ENCODE results near the gene SFXN5. TPM values are rescaled to one million over a fixed set of nuclear protein-coding genes. Genes with fewer than 3 reads are reported as not detected.

SFXN5 gene
- total RNA-seq, 6 experiments from 2014 or later = 10.2 to 17.0 (median 14.7) TPM

DNA sequence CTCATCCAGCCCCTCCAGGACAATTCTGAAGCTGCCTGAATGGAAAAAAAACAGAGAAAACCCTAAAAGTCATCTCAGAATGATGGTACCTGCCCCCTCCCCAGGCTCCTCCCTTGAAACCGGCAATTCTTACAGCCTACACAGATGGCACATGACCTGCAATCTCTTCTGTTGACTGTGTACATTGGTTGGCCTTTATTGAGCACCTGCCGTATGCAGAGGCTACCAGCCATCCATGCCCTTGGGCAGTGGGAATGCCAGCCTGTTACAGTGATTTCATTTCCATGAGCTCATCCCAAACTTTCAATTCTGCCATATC, 97.1 kb downstream of the SFXN5 start:
- Mint-ChIP-seq H3K4me1 (ENCODE audit: low read depth) (no peaks in the 10 kb centered on the region), H3K27ac (no peak overlapping the region), H3K36me3 (ENCODE audit: low read depth) (no peaks in the 10 kb centered on the region), H3K27me3 (ENCODE audit: insufficient read depth) (no peaks in the 10 kb centered on the region; the same call in 1 of the 2 replicates), H3K9me3 (no peaks in the 10 kb centered on the region), H3K4me3 (no peak overlapping the region)
- TF ChIP-seq, protein P1, sequence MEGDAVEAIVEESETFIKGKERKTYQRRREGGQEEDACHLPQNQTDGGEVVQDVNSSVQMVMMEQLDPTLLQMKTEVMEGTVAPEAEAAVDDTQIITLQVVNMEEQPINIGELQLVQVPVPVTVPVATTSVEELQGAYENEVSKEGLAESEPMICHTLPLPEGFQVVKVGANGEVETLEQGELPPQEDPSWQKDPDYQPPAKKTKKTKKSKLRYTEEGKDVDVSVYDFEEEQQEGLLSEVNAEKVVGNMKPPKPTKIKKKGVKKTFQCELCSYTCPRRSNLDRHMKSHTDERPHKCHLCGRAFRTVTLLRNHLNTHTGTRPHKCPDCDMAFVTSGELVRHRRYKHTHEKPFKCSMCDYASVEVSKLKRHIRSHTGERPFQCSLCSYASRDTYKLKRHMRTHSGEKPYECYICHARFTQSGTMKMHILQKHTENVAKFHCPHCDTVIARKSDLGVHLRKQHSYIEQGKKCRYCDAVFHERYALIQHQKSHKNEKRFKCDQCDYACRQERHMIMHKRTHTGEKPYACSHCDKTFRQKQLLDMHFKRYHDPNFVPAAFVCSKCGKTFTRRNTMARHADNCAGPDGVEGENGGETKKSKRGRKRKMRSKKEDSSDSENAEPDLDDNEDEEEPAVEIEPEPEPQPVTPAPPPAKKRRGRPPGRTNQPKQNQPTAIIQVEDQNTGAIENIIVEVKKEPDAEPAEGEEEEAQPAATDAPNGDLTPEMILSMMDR (IDR thresholded peaks at IDR 0.05) = no peak
- DNase-seq = no peak

DNA sequence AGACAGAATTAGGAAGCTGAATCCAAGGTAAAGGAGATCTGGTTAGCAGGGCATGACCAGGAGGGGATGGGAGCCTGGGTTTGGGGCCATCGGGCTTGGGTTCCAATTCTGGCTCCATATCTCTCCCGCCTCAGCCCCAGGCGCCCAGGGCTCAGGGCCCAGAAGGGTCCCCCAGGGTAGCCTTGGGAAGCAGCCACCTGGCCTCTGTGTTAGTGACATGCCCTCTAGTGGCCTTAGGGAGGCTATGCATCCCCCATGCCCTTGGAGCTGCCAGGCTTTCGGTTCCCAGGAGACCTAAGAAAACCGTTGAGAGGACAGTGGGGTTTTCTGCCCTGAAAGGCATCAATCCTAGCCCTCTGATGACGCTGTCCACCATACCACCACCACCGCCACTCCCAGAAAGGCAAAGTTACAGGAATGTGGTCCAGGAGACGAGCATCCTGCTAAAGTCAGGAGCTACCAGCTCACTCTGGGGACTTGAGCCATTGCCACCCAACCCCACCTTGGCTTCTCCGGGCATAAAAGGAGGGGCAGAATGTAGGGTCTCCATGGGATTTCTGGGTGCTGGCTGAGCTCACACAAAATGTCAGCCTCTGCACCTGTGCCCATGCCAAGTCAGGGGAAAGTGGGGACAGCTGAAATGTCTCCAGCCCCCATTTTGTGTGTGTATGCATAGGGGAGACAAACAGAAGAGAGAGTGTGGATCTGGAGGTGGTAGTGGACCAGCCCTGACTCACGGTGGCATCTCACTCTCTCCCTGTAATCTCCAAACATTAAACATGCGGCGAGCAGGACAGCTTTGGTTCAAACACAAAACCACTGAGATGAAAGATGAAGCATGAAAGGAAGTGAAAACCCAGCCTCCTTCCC, 97.7 kb downstream of the SFXN5 start:
- H3K36me3 Mint-ChIP-seq (ENCODE audit: low read depth) = no peaks in the 10 kb centered on the region
- H3K4me1 Mint-ChIP-seq (ENCODE audit: low read depth) = no peaks in the 10 kb centered on the region
- DNase-seq = peak; percentile 22
- H3K4me3 Mint-ChIP-seq = no peak overlapping the region
- TF ChIP-seq, protein P1 (IDR thresholded peaks at IDR 0.05) = peak; percentile 87
- H3K9me3 Mint-ChIP-seq = no peaks in the 10 kb centered on the region
- H3K27me3 Mint-ChIP-seq (ENCODE audit: insufficient read depth) = no peaks in the 10 kb centered on the region; the same call in 1 of the 2 replicates
- H3K27ac Mint-ChIP-seq = no peak overlapping the region

DNA sequence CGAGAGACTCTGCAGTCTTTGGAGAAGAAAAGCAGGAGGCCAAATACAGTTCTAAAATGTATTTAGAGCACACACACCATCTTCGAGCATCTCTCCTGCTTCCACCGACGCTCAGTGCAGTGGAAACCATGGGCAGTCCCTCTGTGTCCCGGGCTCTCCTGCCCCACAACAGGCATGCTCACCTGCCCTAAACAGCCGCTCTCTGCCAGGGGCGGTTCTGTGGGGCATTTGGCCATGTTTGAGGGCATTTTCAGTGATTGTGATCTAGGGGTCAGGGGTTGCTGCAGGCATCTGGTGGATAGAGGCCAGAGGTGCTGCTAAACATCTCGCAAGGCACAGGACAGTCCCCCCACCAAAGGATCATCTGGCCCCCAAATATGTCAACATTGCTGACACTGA, 98.4 kb downstream of the SFXN5 start:
- H3K4me3 Mint-ChIP-seq = no peak overlapping the region
- no peaks in the 10 kb centered on the region for H3K9me3 Mint-ChIP-seq
- no peaks in the 10 kb centered on the region; the same call in 1 of the 2 replicates for H3K27me3 Mint-ChIP-seq (ENCODE audit: insufficient read depth)
- no peaks in the 10 kb centered on the region for H3K4me1 Mint-ChIP-seq (ENCODE audit: low read depth)
- no peak overlapping the region for H3K27ac Mint-ChIP-seq
- no peaks in the 10 kb centered on the region for H3K36me3 Mint-ChIP-seq (ENCODE audit: low read depth)
- TF ChIP-seq, protein P1 (IDR thresholded peaks at IDR 0.05) = no peak
- no peak for DNase-seq

DNA sequence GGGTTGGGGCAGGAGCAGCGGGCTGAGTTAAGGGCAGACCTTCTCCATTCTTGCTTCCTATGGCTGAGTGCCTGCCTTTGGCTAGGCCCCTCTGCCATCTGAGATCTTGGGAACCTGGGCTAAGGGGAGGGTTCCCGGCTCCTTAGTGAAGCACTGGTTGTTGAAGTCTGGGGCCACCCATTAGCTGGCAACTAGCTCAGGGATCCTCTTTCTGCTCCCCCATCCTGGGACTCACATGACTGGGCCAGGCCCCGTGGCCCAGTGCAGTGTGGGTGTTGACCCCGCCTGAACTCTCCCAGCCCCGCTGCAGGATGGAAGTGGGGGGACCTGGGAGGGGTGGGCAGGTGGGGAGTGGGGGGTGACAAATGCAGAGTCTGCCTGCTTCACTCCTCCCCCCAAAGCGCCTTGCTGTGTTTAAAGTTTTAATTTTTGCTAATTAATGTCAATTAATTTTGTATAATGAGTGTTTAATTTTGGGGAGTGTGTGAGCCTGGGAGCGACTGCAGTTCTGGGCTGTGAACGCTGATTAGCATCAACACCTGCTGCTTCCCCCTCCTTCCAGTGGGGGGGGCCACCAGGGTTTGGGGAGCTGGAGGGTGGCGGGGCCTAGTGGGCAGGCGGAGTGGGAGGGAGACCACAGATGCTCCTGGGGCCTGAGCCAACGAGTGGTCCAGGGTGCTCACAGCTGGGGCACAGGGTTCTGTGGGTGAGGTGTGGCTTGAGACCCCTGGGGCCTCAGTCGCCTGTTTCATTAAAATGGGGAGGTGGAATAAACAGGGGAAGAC, 99.0 kb downstream of the SFXN5 start:
- TF ChIP-seq, protein P1 (IDR thresholded peaks at IDR 0.05) = no peak
- no peaks in the 10 kb centered on the region; the same call in 1 of the 2 replicates for H3K27me3 Mint-ChIP-seq (ENCODE audit: insufficient read depth)
- H3K36me3 Mint-ChIP-seq (ENCODE audit: low read depth) = no peaks in the 10 kb centered on the region
- no peak overlapping the region for H3K4me3 Mint-ChIP-seq
- H3K4me1 Mint-ChIP-seq (ENCODE audit: low read depth) = no peaks in the 10 kb centered on the region
- H3K27ac Mint-ChIP-seq = no peak overlapping the region
- no peaks in the 10 kb centered on the region for H3K9me3 Mint-ChIP-seq
- no peak for DNase-seq

DNA sequence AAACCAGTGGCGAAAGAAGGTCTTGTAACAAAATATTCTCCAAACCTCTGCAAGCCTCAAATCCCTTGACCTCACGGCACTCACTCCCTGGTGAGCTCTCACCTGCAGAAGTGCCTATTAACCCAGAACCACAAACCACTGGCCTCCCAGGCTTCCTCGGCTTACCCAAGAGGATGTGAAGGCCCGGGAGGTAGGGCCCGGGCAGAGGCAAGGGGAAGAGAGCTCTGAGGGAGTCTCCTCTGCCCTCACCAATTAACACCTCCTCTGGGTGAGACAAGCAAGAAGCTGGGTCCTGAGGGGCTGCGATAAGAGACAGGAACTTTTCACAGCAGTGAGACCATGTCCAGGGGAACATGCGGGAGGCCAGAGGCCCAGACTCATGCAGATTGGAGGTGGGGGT, 100.5 kb downstream of the SFXN5 start:
- no peak for DNase-seq
- TF ChIP-seq, protein P1 (IDR thresholded peaks at IDR 0.05) = no peak
- Mint-ChIP-seq H3K9me3 (no peaks in the 10 kb centered on the region), H3K36me3 (ENCODE audit: low read depth) (no peaks in the 10 kb centered on the region), H3K27ac (no peak overlapping the region), H3K4me3 (no peak overlapping the region), H3K27me3 (ENCODE audit: insufficient read depth) (no peaks in the 10 kb centered on the region; the same call in 1 of the 2 replicates), H3K4me1 (ENCODE audit: low read depth) (no peaks in the 10 kb centered on the region)
